Globus pallidus (tissue), 1 donor: ENCODE data around the gene SRL.

Source experiments
- DNase-seq: peaks from one replicate; pipeline ENCODE4 v3.0.0-alpha.2; 2015; ENCODE audit warnings: low spot score

SRL gene

GRCh38 chr16:4241928-4242283 is at the start of gene SRL:
TSS of gene SRL (minus strand) at chr16:4242080. CDS start at chr16:4242067, 13 bp downstream.
- DNase-seq, result no peak

GRCh38 chr16:4290236-4290830 is 48.5 kb upstream of the SRL start:
- no peak for DNase-seq

- DNase-seq, result peak; percentile 42
Observed at GRCh38 chr16:4288148-4288921, 46.5 kb upstream of the SRL start.

GRCh38 chr16:4285167-4285566 is 43.3 kb upstream of the SRL start:
- DNase-seq, result no peak

- no peak for DNase-seq
Observed at GRCh38 chr16:4283939-4284338, 42.1 kb upstream of the SRL start.

GRCh38 chr16:4283441-4283840 is 41.6 kb upstream of the SRL start:
- no peak for DNase-seq

GRCh38 chr16:4280625-4281024 is 38.7 kb upstream of the SRL start:
- DNase-seq, result no peak

- no peak for DNase-seq
Observed at GRCh38 chr16:4277987-4278513, 36.2 kb upstream of the SRL start.

DNA sequence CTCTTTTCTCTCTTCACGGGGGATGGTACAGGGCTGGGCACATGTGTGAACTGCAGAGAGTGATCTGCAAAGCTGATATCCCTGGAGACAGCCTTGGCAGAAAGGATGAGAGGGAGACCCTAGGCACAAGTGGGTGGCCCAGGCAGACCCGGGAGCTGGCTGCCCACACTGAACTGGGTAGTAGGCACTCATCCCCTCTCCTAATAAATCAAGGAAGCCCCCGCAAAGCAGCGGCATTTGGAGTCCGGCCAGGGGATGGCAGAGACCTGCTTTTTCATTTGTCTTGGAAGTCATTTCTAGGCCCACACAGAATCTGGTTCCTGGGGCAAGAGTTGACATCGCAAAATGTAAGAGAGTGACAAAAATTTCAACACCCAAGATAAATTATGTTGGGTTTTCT is 34.0 kb upstream of the SRL start:
- no peak for DNase-seq

DNA sequence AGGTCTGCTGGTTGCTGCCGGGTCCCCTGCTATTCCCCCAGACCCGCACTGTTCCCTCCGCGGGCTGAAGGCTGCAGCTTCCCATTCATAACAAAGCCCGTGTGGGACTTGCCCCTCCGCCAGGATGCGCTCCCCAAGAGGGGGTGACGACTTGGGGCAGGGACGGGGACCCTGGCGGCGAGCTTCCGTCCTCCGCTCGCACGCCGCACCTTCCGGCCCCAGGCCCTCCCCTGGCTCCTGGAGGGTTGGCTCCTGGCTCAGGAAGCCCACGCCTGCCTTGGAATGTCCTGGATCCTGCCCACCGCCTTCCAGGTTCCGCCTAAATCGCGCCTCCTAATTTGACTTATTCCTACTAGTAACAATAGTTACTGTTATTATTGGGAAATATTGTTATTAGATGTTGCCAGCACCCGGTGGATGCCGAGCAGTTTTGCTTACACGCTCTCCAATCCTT is 32.0 kb upstream of the SRL start:
- DNase-seq, result no peak

DNA sequence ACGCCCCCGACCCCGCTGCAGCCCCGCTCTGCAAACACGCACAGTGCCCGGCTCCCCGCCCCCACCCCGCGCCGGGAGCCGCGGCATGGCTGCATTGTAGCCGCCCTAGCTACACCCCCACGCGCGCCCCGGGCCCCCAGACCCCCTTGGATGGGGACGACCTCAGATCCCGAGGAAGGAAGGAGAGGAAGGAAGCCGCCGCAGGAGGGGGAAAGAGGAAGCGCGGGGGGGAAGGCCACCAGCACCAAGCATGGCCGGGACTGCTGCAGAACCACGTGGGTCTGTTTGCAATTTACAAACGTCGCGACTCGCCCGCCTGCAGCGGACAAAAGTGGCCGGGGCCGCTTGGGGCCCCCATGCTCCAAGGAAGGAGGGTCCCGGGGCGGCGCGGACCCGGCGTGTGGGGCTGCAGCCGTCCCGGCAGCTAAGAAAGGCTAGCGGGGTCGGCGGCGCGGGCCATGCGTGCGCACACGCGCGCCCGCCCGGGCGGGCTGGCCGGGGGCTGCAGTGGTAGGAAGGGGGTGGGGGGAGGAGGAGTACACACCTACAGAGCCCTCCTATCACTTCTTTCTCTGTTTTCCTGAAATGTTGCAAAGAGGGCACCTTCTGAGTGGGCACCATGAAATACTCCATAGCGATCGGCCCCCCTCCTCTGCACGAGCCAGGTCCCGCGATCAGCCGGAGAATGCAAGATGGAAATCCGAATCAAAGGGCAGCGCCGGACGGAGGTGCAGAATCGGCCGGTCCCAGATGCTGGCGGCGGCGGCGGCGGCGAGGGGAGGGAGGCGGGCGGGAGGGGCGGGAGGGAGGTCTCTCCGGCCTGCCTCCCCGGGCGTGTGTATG is 30.5 kb upstream of the SRL start:
- DNase-seq, result peak; percentile 77

DNA sequence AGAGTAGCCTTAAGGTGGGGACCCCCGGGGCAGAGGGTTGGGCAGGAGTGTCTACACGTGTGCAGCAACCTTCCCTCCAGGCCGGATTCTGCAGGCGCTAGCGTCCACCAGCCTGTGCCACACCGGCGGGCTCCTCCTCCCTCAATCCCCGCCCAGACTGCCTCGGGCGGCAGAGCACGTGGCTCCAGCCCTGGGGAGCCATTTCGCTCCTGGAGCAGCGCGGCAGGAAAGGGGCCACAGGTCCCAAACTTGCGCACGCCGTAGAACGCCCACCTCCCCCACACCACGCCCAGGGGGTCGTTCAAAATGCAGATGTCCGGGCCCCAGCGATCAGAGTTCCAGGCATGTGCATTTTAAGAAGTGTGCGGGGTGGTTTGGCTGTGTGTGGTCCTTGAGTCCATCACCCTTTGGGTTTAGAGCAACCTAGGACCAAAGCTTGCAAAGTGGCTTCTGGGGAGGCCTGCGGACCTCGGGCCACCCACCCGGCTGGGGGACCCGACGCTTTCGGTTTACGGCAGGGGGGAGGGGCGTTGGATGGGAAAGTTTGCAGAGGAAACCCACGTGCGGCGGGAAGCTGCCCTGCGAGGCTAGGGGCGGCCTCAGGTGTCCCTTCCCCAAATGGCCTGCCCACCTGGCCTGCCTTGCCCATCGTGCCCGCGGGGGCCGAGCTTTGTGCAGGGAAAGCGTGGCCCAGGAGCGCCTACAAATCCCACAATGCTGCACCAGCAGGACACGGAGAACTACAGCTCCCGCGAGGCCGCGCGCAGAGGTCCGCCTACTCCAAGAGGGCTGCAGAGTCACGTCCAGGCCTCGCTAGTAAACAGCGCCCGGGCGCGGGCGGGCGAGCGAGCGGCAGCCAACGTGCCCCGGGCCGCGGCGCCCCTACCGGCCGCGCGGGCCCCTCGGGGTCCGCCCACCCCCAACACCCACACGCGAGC is 29.6 kb upstream of the SRL start:
- peak; percentile 93 for DNase-seq

GRCh38 chr16:4270595-4270994 is 28.7 kb upstream of the SRL start:
- DNase-seq, result no peak

DNA sequence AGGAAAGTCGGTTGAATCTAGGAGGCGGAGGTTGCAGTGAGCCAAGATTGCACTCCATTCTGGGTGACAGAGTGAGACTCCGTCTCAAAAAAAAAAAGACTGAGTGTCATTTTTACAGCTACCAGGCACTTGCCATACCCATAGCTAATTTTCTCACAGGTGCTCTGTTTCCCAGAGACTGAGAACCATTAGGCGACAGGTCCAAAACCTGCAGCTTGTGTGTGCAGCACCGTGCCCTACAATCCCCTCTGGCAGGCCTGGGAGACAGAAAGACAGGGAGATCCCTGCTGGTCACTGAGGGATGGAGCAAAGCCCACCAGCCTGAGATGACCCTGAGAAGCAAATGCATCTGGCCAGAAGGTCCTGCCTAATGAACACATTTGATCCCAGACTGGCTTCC is 28.2 kb upstream of the SRL start:
- no peak for DNase-seq

- no peak for DNase-seq
Observed at GRCh38 chr16:4266372-4266771, 24.5 kb upstream of the SRL start.

- no peak for DNase-seq
Observed at GRCh38 chr16:4265676-4266075, 23.8 kb upstream of the SRL start.

- no peak for DNase-seq
Observed at GRCh38 chr16:4264546-4264945, 22.7 kb upstream of the SRL start.

DNA sequence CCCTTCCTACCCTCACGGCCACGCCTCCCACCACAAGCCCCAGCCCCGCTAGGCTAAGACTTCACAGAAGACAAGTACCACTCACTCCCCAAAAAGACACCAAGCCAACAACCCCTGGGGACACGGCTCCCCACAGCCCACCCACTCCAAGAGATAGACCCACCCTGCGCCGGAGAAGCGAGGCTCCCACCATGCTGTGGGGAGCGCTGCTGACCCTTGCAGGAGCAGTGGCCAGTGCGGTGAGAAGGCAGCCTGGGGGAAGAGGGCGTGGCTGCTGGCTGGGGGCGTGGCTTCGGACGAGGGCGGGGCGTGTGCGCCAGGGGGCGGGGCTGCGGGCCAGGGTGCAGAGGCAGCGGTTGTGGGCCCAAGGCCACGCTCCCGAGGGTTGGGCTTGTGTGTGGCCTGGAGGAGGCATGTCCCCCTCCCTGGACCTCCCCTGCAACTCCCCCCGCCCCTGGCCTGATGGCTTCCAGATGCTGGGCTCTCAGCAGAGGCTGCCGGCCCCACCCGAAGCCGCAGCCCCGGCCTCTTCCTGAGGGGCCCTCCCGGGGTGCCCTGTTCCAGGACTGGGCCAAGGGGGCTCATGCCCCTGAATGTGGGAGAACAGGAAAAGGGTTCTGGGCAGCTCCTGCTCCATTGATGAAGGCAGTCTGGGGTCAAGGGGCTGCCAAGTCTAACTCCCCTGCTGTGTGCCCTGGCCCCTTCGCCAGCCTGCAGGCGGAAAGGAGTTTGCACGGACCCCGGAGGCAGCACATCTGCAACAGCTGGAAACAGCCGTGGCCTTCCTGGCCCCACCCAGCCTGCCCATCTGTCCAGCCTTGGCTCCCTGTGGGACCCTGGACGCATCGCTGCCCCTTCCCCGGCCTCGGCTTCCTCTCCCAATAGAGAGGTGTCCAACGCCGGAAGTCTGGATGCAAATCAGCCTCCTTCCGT is 21.9 kb upstream of the SRL start:
- DNase-seq, result no peak

DNA sequence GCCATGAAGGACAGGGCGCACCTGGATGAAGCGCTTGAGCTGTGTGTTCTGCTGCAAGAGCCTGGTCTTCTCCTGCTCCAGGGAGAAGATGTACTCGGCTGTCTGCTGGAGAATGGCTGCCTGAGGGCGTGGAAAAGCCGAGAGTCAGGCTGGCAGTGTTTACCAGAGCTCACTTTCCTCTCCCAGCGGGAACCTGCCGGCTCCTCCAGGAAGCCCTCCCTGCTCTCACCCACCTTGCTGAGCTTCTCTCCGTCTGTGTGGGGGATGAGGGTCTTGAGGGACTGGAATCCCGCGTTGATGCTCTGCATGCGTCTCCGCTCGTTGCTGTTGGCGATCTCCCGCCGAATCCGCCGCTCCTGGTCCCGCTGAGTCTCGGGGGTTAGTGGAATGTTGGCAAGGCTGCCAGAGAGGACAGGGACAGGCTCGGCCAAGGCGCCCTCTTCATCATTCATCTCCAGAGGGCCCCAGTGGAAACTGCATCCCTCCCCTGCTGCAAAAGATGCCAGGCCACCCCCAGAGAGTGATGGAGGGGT is 20.5 kb upstream of the SRL start:
- no peak for DNase-seq

DNA sequence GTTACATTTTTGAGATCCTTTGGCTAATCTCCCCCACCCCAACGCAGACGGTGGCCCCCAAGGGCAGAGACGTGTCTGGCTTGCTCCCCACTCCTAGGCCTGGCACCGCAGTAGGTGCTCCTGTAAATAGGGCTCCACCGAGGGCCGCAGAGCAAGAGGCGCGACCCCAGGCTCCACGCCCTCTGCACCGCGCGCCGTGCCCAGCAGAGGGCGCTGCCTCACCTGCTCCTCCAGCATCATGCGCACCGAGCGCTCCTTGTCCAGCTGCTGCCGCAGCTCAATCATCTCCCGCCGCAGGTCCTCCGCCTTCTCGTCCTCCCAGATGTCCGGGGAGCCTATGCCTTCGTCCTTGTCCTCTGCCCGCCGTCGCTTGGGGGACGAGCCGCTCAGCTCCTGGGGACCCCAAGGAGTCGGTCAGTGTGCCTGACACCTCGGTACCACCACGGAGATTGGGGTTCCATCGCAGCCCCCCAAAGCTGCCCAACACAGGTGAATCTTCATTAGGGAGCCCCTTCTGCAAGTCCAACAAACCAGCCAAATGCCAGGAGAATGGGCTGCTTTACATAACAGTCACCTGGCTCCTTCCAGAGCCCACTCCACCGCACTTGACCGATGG is 19.8 kb upstream of the SRL start:
- no peak for DNase-seq
